ENCODE data around the gene PACSIN2.

GRCh38 chr22:42955848-42956247, 59.1 kb downstream of the PACSIN2 start:
- TF ChIP-seq CTCF (IDR thresholded peaks at IDR 0.05; ENCODE audit: insufficient read depth, low read length, poor library complexity, severe bottlenecking) (no peak), EZH2phosphoT487 (conservative IDR thresholded peaks at IDR 0.05; ENCODE audit: low read length) (no peak)
